Fibroblast of lung (primary cell): Measurements from ENCODE around the gene LGR4. TPM values are rescaled to one million over a fixed set of nuclear protein-coding genes. Genes with fewer than 3 reads are reported as not detected.

Experiments
- DNase-seq, 2 donors: peaks; one replicate each; pipeline versions ENCODE4 v3.0.0 to v3.0.0-alpha.2; 2010; ENCODE audit warnings: low read depth in 2 of 2
- H2AFZ ChIP-seq: 2 replicates; pipeline ENCODE4 v1.5.1; 2012; ENCODE audit warnings: low read length, control low read depth, inconsistent platforms
- H3K27ac ChIP-seq: 2 replicates; pipeline ENCODE4 v1.5.1; 2011; ENCODE audit warnings: low read length, control low read depth; ENCODE audit not compliant: insufficient read depth
- H3K27me3 ChIP-seq: 2 replicates; pipeline ENCODE4 v1.5.1; 2011; ENCODE audit warnings: mild to moderate bottlenecking, low read length; ENCODE audit not compliant: control insufficient read depth, insufficient read depth
- H3K36me3 ChIP-seq: 2 replicates; pipeline ENCODE4 v1.5.1; 2011; ENCODE audit warnings: low read length; ENCODE audit not compliant: control insufficient read depth, insufficient read depth
- H3K4me1 ChIP-seq: 2 replicates; pipeline ENCODE4 v1.5.1; 2011; ENCODE audit warnings: low read length; ENCODE audit not compliant: control insufficient read depth, insufficient read depth; ENCODE audit errors: extremely low read depth
- H3K4me2 ChIP-seq: 2 replicates; pipeline ENCODE4 v1.5.1; 2011; ENCODE audit warnings: low read length, control low read depth; ENCODE audit not compliant: insufficient read depth; ENCODE audit errors: extremely low read depth
- H3K4me3 ChIP-seq, 4 experiments: fragments of 200-600 bp in 1 of 4; sonication (generic) in 1 of 4; replicated peaks in 1 of 4; 2 replicates each; pipeline ENCODE4 v1.5.1; 2011 to 2016; ENCODE audit warnings: low read length in 4 of 4, low read depth in 3 of 4, mild to moderate bottlenecking in 3 of 4, control low read depth in 2 of 4, inconsistent platforms in 1 of 4, mixed read lengths in 1 of 4; ENCODE audit not compliant: insufficient read depth in 1 of 4; ENCODE audit errors: control extremely low read depth in 1 of 4
- H3K79me2 ChIP-seq: 2 replicates; pipeline ENCODE4 v1.5.1; 2012; ENCODE audit warnings: mild to moderate bottlenecking, low read length, inconsistent platforms; ENCODE audit not compliant: control insufficient read depth, insufficient read depth
- H3K9ac ChIP-seq: 2 replicates; pipeline ENCODE4 v1.5.1; 2011; ENCODE audit warnings: mild to moderate bottlenecking, low read length, control low read depth; ENCODE audit not compliant: insufficient read depth
- H3K9me3 ChIP-seq: 2 replicates; pipeline ENCODE4 v1.5.1; 2012; ENCODE audit warnings: low read depth, low read length; ENCODE audit not compliant: control insufficient read depth, insufficient read depth
- H4K20me1 ChIP-seq: 2 replicates; pipeline ENCODE4 v1.5.1; 2011; ENCODE audit warnings: low read length; ENCODE audit not compliant: control insufficient read depth, insufficient read depth; ENCODE audit errors: extremely low read depth
- CTCF ChIP-seq, 2 donors: IDR thresholded peaks in 1 of 2; conservative IDR thresholded peaks in 1 of 2; 1 replicate in 1 of 2; 2 replicates in 1 of 2; pipeline ENCODE4 v1.5.1; 2011 to 2012; ENCODE audit warnings: low read length in 2 of 2, control low read depth in 1 of 2, inconsistent platforms in 1 of 2, low read depth in 1 of 2, mild to moderate bottlenecking in 1 of 2
- EZH2 ChIP-seq: IDR thresholded peaks from 2 replicates; pipeline ENCODE4 v1.5.1; 2012; ENCODE audit warnings: low read length, control low read depth, mild to moderate bottlenecking; ENCODE audit errors: missing control alignments
- polyA plus RNA-seq, 2 donors: library from polyadenylated mRNA; depleted of rRNA in 1 of 2; stranded (reverse) in 1 of 2; unstranded in 1 of 2; fragments of >200 nt; gene quantifications; 2 replicates each; pipeline ENCODE4 v1.2.1, GENCODE V29; 2011 to 2012; ENCODE audit warnings: missing spikeins in 1 of 2
- total RNA-seq: library from RNA; depleted of rRNA; stranded (reverse); fragments of >200 nt; gene quantifications from 2 replicates; pipeline ENCODE4 v1.2.1, GENCODE V29; 2014

LGR4 gene
- total and polyA plus RNA-seq, 2 donors (not counting 1 experiment from before 2014, with no cell fraction given): 6.4 to 8.8 TPM

- H3K27me3 ChIP-seq: no peaks in the 10 kb centered on the region
- no peak overlapping the region for H3K4me3 ChIP-seq
- H3K4me1 ChIP-seq: no peaks in the 10 kb centered on the region
- H4K20me1 ChIP-seq: no peaks in the 10 kb centered on the region
- H3K79me2 ChIP-seq: no peaks in the 10 kb centered on the region
- no peak overlapping the region for H3K9ac ChIP-seq
- no peak overlapping the region for H3K27ac ChIP-seq
- no peaks in the 10 kb centered on the region for H3K9me3 ChIP-seq
- no peak overlapping the region for H3K4me2 ChIP-seq
- DNase-seq: no peak
- TF ChIP-seq CTCF (conservative IDR thresholded peaks at IDR 0.05 in 1 of 2, IDR thresholded peaks at IDR 0.05 in 1 of 2; ENCODE audit: low read depth in 1 of 2, low read length in 2 of 2): no peak
- TF ChIP-seq EZH2: no peak
- no peaks in the 10 kb centered on the region for H3K36me3 ChIP-seq
- H2AFZ ChIP-seq: no peak overlapping the region
Observed at GRCh38 chr11:27514076-27514475, 41.5 kb upstream of the LGR4 start.

- TF ChIP-seq EZH2 (no peak), CTCF (conservative IDR thresholded peaks at IDR 0.05 in 1 of 2, IDR thresholded peaks at IDR 0.05 in 1 of 2; ENCODE audit: low read depth in 1 of 2, low read length in 2 of 2) (no peak)
- no peaks in the 10 kb centered on the region for H3K4me1 ChIP-seq
- H2AFZ ChIP-seq: no peak overlapping the region
- H4K20me1 ChIP-seq: no peaks in the 10 kb centered on the region
- no peaks in the 10 kb centered on the region for H3K36me3 ChIP-seq
- no peaks in the 10 kb centered on the region for H3K79me2 ChIP-seq
- H3K4me2 ChIP-seq: no peak overlapping the region
- H3K27ac ChIP-seq: no peak overlapping the region
- H3K9me3 ChIP-seq: no peaks in the 10 kb centered on the region
- no peak for DNase-seq
- H3K4me3 ChIP-seq: no peak overlapping the region
- H3K27me3 ChIP-seq: no peaks in the 10 kb centered on the region
- no peak overlapping the region for H3K9ac ChIP-seq
Observed at GRCh38 chr11:27513389-27513788, 40.8 kb upstream of the LGR4 start.

- no peaks in the 10 kb centered on the region for H3K9me3 ChIP-seq
- no peak for TF ChIP-seq EZH2
- no peak for TF ChIP-seq CTCF (conservative IDR thresholded peaks at IDR 0.05 in 1 of 2, IDR thresholded peaks at IDR 0.05 in 1 of 2; ENCODE audit: low read depth in 1 of 2, low read length in 2 of 2)
- no peak for DNase-seq
- H3K36me3 ChIP-seq: no peaks in the 10 kb centered on the region
- H3K79me2 ChIP-seq: peaks cover 2% of the 10 kb centered on the region
- H3K4me3 ChIP-seq: no peak overlapping the region
- H3K9ac ChIP-seq: no peak overlapping the region
- H3K27ac ChIP-seq: no peak overlapping the region
- no peaks in the 10 kb centered on the region for H3K27me3 ChIP-seq
- H3K4me1 ChIP-seq: no peaks in the 10 kb centered on the region
- H3K4me2 ChIP-seq: no peak overlapping the region
- no peak overlapping the region for H2AFZ ChIP-seq
- H4K20me1 ChIP-seq: no peaks in the 10 kb centered on the region
Observed at GRCh38 chr11:27512238-27512637, 39.6 kb upstream of the LGR4 start.
